Kidney (tissue), 14 donors: ENCODE measurements around the gene CD84. TPM values are rescaled to one million over a fixed set of nuclear protein-coding genes. Genes with fewer than 3 reads are reported as not detected.

ENCODE experiments used
- DNase-seq, 5 donors: peaks; one replicate each; pipeline ENCODE4 v3.0.0-alpha.2; 2013 to 2020
- FAIRE-seq: peaks from 2 replicates; lab custom pipeline; 2012; peaks lifted over from hg19 to GRCh38; lab: Jason Lieb, UNC
- H3K27ac ChIP-seq, 2 donors: one replicate each; pipeline ENCODE4 v1.7.0; 2013; ENCODE audit warnings: low read depth in 2 of 2, low read length in 2 of 2, inconsistent platforms in 1 of 2
- H3K27me3 ChIP-seq: one replicate; pipeline ENCODE4 v1.7.1; 2013; ENCODE audit warnings: low read length, inconsistent platforms; ENCODE audit not compliant: control insufficient read depth, insufficient read depth
- H3K36me3 ChIP-seq, 3 donors: one replicate each; pipeline versions ENCODE4 v1.7.0 to v1.7.1; 2013; ENCODE audit warnings: low read length in 3 of 3, control low read depth in 1 of 3, inconsistent platforms in 1 of 3; ENCODE audit not compliant: insufficient read depth in 3 of 3, control insufficient read depth in 2 of 3
- H3K4me1 ChIP-seq, 3 donors: one replicate each; pipeline versions ENCODE4 v1.7.0 to v1.7.1; 2013; ENCODE audit warnings: low read length in 3 of 3, inconsistent platforms in 1 of 3, low read depth in 1 of 3; ENCODE audit not compliant: control insufficient read depth in 2 of 3, insufficient read depth in 2 of 3
- H3K4me3 ChIP-seq, 3 donors: one replicate each; pipeline versions ENCODE4 v1.7.0 to v1.8.1; 2013; ENCODE audit warnings: low read length in 3 of 3, control low read depth in 1 of 3, inconsistent platforms in 1 of 3
- H3K9ac ChIP-seq, 3 donors: one replicate each; pipeline versions ENCODE4 v1.7.0 to v1.7.1; 2013; ENCODE audit warnings: low read length in 3 of 3, control low read depth in 1 of 3, inconsistent platforms in 1 of 3
- H3K9me3 ChIP-seq, 3 donors: one replicate each; pipeline versions ENCODE4 v1.7.0 to v1.7.1; 2013; ENCODE audit warnings: low read length in 3 of 3, control low read depth in 1 of 3, inconsistent platforms in 1 of 3; ENCODE audit not compliant: control insufficient read depth in 2 of 3, insufficient read depth in 1 of 3
- intact Hi-C: fragments of 100-400 bp; cut with DNase I; formaldehyde crosslinking; loops from one replicate; pipeline ENCODE4 v1.11.1; 2022
- polyA plus RNA-seq: library from polyadenylated mRNA; stranded (reverse); fragments of 350-450 nt; fragmentation: Illumina TruSeq; extraction: RNeasy Lipid Tissue Mini Kit (QIAGEN cat#74804); gene quantifications from one replicate; pipeline ENCODE4 v1.2.3, GENCODE V29; 2014; ENCODE audit warnings: low read depth, low replicate concordance; ENCODE audit not compliant: insufficient read depth
- total RNA-seq: library from RNA; stranded (reverse); fragmentation: NEBNext Ultra II Directional; extraction: Animal tissue kit (Norgen Biotek cat#: 25700); gene quantifications from one replicate; pipeline ENCODE4 v1.2.1, GENCODE V29; 2021
- TF ChIP-seq, protein P1 (sequence below): IDR thresholded peaks from 3 replicates; pipeline ENCODE4 v1.5.1; 2012; ENCODE audit warnings: mild to moderate bottlenecking, moderate library complexity, borderline replicate concordance; ENCODE audit not compliant: insufficient read depth; ENCODE audit errors: extremely low read depth
- donor health status: control.
- donor health status: control.
- donor health status: control.
- donor health status: control.
- donor health status: control.
- donor health status: DM: yes; HTN: yes; CAD: no.
- donor health status: Normal renal cell carcinoma (clear cell type).

Gene CD84
- total and polyA plus RNA-seq, 2 donors from 2014 or later, result 0.30 to 17.5 TPM

DNA sequence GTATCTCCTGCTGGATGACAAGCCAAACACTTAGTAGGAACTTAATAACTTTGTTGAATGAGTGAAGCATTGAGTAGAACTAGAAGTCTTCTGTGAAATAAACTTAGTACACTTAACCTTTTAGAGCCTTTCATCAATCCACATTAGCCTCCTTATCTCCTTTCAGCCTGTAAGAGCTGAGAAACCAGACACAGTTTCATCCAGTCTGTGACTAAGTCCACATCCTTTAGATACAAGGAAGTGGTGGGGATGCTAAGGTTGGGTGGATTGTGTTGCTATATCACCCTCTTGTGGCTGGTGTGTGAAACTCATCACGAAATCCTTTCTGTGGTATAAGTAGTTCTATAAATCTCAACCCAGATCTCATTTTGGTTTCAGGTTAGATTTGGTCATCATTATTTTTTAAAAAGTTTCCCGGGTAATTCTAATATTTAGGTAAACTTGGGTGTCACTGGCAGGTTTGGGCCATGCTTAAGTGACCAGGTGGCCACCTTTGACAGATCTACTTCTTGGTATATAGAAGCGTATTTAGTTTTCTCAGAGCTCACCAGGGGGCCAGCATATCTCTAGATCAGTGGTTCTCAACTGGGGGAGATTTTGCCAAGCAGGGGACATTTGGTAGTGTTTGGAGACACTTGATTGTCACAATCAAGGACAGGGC, 27.8 kb upstream of the CD84 start:
- DNase-seq (peak in 3 of 5 donors; percentile 26 to 70 (median 54)), FAIRE-seq (peak; percentile 76)
- Histone ChIP-seq H3K4me3 (no peak overlapping the region), H3K36me3 (no peaks in the 10 kb centered on the region), H3K27ac (no peak overlapping the region), H3K9me3 (no peaks in the 10 kb centered on the region), H3K27me3 (no peaks in the 10 kb centered on the region), H3K9ac (no peak overlapping the region), H3K4me1 (no peaks in the 10 kb centered on the region)
- TF ChIP-seq, protein P1, sequence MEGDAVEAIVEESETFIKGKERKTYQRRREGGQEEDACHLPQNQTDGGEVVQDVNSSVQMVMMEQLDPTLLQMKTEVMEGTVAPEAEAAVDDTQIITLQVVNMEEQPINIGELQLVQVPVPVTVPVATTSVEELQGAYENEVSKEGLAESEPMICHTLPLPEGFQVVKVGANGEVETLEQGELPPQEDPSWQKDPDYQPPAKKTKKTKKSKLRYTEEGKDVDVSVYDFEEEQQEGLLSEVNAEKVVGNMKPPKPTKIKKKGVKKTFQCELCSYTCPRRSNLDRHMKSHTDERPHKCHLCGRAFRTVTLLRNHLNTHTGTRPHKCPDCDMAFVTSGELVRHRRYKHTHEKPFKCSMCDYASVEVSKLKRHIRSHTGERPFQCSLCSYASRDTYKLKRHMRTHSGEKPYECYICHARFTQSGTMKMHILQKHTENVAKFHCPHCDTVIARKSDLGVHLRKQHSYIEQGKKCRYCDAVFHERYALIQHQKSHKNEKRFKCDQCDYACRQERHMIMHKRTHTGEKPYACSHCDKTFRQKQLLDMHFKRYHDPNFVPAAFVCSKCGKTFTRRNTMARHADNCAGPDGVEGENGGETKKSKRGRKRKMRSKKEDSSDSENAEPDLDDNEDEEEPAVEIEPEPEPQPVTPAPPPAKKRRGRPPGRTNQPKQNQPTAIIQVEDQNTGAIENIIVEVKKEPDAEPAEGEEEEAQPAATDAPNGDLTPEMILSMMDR, result peak; percentile 70
- intact Hi-C loops, result no loop called here

DNA sequence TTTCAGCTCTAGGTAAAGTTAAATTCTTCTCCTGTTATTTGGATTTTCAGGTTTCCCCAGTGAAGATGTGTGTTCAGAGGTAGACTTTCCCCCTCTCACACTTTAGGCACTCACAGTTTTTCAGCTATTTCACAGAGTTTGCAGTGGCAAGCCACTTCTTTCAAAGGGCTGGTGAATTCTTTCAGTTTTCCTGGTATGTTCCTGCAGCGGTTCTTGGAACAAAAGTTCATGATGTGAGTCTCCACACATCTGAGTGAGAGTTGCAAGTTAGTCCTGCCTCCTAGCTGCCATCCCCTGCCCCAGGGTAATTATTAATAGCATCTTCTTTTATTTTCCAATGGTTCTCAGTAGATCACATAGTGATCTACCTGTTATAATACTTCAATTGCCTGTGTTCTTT, 27.3 kb upstream of the CD84 start:
- DNase-seq, result no peak
- Histone ChIP-seq H3K36me3 (no peaks in the 10 kb centered on the region), H3K27ac (no peak overlapping the region), H3K9ac (no peak overlapping the region), H3K4me1 (no peaks in the 10 kb centered on the region), H3K4me3 (no peak overlapping the region), H3K27me3 (no peaks in the 10 kb centered on the region), H3K9me3 (no peaks in the 10 kb centered on the region)
- TF ChIP-seq, protein P1, result no peak
- intact Hi-C loops, result no loop called here
- FAIRE-seq, result no peak

DNA sequence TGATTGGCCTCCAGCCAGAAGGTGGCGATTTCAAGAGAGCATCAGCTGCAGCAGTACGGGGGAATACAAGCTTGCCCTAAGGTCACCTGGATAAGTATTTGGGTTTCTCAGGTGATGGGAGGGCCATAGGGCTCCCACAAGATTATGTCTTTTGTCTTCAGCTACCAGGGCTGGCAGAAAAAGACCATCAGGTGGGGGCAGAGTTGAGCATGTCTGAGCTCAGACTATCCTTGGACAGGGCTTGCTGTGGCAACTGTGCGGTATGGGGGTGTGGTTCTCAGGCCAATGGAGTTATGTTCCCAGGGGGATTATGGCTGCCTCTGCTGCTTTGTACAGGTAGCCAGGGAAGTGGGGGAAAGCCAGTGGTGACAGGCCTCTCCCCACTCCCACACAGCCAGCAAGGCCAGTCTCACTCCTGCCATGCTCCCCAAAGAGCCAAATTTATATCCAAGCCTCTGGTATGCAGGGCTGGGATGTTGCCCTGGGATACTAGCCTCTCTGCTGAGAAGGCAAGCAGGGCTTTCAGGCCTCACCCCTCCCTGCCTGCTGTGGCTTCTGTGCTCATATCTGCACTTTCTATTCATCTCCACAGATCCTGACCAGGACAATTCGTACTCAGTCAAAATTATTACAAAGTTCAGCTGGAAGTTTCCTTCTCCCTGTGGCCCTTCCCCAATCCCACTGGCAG, 26.6 kb upstream of the CD84 start:
- intact Hi-C loops, result no loop called here

More for the DNA sequence above, 26.6 kb upstream of the CD84 start:
- Histone ChIP-seq H3K27ac (no peak overlapping the region), H3K4me1 (no peaks in the 10 kb centered on the region), H3K36me3 (no peaks in the 10 kb centered on the region), H3K9ac (no peak overlapping the region), H3K27me3 (no peaks in the 10 kb centered on the region), H3K4me3 (no peak overlapping the region), H3K9me3 (no peaks in the 10 kb centered on the region)
- TF ChIP-seq, protein P1, result no peak
- FAIRE-seq, result no peak
- DNase-seq, result no peak
